HG03575 (cell line): ENCODE data around the gene DTX1.
A peak's percentile ranks its signal among the peaks of the same experiment; 100 is the strongest.

Experiments used
- ATAC-seq: cut with Tn5 transposase; IDR thresholded peaks from one replicate; pipeline ENCODE4 v1.9.1; 2021; ENCODE audit not compliant: unreplicated experiment, insufficient number of reproducible peaks, low FRiP score; ENCODE audit errors: extremely low read depth

The DTX1 gene

GRCh38 chr12:113067987-113068935, 11.7 kb downstream of the DTX1 start:
- ATAC-seq: no peak

GRCh38 chr12:113069149-113069548, 12.6 kb downstream of the DTX1 start:
- no peak for ATAC-seq

GRCh38 chr12:113069751-113070116, 13.2 kb downstream of the DTX1 start:
- no peak for ATAC-seq

GRCh38 chr12:113070117-113070906, 13.8 kb downstream of the DTX1 start:
- no peak for ATAC-seq

GRCh38 chr12:113071135-113072112, 14.9 kb downstream of the DTX1 start:
- no peak for ATAC-seq

- ATAC-seq: no peak
Measured at GRCh38 chr12:113072136-113072535, 15.6 kb downstream of the DTX1 start.

GRCh38 chr12:113073586-113073985, 17.1 kb downstream of the DTX1 start:
- ATAC-seq: no peak

- ATAC-seq: peak; percentile 82
Measured at GRCh38 chr12:113075137-113075683, 18.7 kb downstream of the DTX1 start.

- ATAC-seq: no peak
Measured at GRCh38 chr12:113077057-113077858, 20.7 kb downstream of the DTX1 start.

GRCh38 chr12:113077859-113078255, 21.3 kb downstream of the DTX1 start:
- no peak for ATAC-seq

GRCh38 chr12:113081873-113082272, 25.3 kb downstream of the DTX1 start:
- ATAC-seq: no peak

GRCh38 chr12:113082486-113083148, 26.1 kb downstream of the DTX1 start:
- no peak for ATAC-seq

- no peak for ATAC-seq
Measured at GRCh38 chr12:113083863-113084435, 27.4 kb downstream of the DTX1 start.

GRCh38 chr12:113086249-113087164, 30.0 kb downstream of the DTX1 start:
- no peak for ATAC-seq

GRCh38 chr12:113087193-113087592, 30.7 kb downstream of the DTX1 start:
- ATAC-seq: no peak

GRCh38 chr12:113088037-113088436, 31.5 kb downstream of the DTX1 start:
- ATAC-seq: no peak
